WTC11 (cell line): ENCODE measurements around the gene WNK2. TPM values are rescaled to one million over a fixed set of nuclear protein-coding genes. Genes with fewer than 3 reads are reported as not detected.

ENCODE experiments used
- ATAC-seq: fragments of 200-7000 bp; cut with Tn5 transposase; 2 replicates; pipeline ENCODE4 v1.10.0; 2021; ENCODE audit warnings: mild to moderate bottlenecking, moderate library complexity
- CTCF ChIA-PET: fragments of 300-600 bp; sonication (Branson Sonifier 250); formaldehyde crosslinking; loops from one replicate; lab custom pipeline; 2021; ENCODE audit warnings: antibody characterized with exemption; lab: Charles Lee
- POLR2A ChIA-PET: fragments of 350-600 bp; sonication (Branson Sonifier 250); formaldehyde crosslinking; loops from one replicate; lab custom pipeline; 2021; ENCODE audit warnings: antibody characterized with exemption; lab: Charles Lee
- DNase-seq: peaks from one replicate; pipeline ENCODE4 v3.0.0; 2021; ENCODE audit warnings: low spot score
- H3K27ac Mint-ChIP-seq: 2 replicates; pipeline ENCODE4 v1.8.0; 2021; ENCODE audit warnings: mixed read lengths
- H3K27me3 Mint-ChIP-seq: 2 replicates; pipeline ENCODE4 v1.8.0; 2021; ENCODE audit warnings: low read depth, mild to moderate bottlenecking, moderate library complexity, mixed read lengths
- H3K36me3 Mint-ChIP-seq: 2 replicates; pipeline ENCODE4 v1.8.0; 2021; ENCODE audit warnings: mixed read lengths
- H3K4me1 Mint-ChIP-seq: 2 replicates; pipeline ENCODE4 v1.8.0; 2022; ENCODE audit warnings: mixed read lengths
- H3K4me3 Mint-ChIP-seq: 2 replicates; pipeline ENCODE4 v1.8.0; 2021; ENCODE audit warnings: mild to moderate bottlenecking, moderate library complexity, mixed read lengths
- H3K9me3 Mint-ChIP-seq: 2 replicates; pipeline ENCODE4 v1.8.0; 2021; ENCODE audit warnings: mixed read lengths
- CREM ChIP-seq: sonication (generic); formaldehyde crosslinking; IDR thresholded peaks from 2 replicates; pipeline ENCODE4 v1.8.1; 2022; ENCODE audit warnings: mild to moderate bottlenecking, missing genetic modification reagents, moderate library complexity
- FOXP1 ChIP-seq: sonication (generic); formaldehyde crosslinking; IDR thresholded peaks from 2 replicates; pipeline ENCODE4 v1.8.0; 2022; ENCODE audit warnings: missing genetic modification reagents, mild to moderate bottlenecking, moderate library complexity, borderline replicate concordance
- IRF1 ChIP-seq: sonication (generic); formaldehyde crosslinking; IDR thresholded peaks from 2 replicates; pipeline ENCODE4 v1.8.0; 2023; ENCODE audit warnings: missing genetic modification reagents
- MXD4 ChIP-seq: fragments of 250-450 bp; sonication (Bioruptor Pico); IDR thresholded peaks from 2 replicates; pipeline ENCODE4 v1.8.0; 2021; ENCODE audit warnings: mild to moderate bottlenecking, moderate library complexity, borderline replicate concordance
- NR3C1 ChIP-seq: sonication (generic); formaldehyde crosslinking; conservative IDR thresholded peaks from 2 replicates; pipeline ENCODE4 v1.8.1; 2023; ENCODE audit warnings: low read depth, mild to moderate bottlenecking, missing genetic modification reagents
- OVOL2 ChIP-seq: fragments of 250-450 bp; sonication (Bioruptor Pico); IDR thresholded peaks from 2 replicates; pipeline ENCODE4 v1.9.0; 2021; ENCODE audit warnings: mild to moderate bottlenecking, borderline replicate concordance
- RORB ChIP-seq: fragments of 250-450 bp; sonication (Bioruptor Pico); IDR thresholded peaks from 2 replicates; pipeline ENCODE4 v1.9.0; 2021; ENCODE audit warnings: mild to moderate bottlenecking
- SMAD3 ChIP-seq: sonication (generic); formaldehyde crosslinking; IDR thresholded peaks from 2 replicates; pipeline ENCODE4 v1.8.0; 2022; ENCODE audit warnings: missing genetic modification reagents, mild to moderate bottlenecking, borderline replicate concordance
- SMAD4 ChIP-seq: sonication (generic); formaldehyde crosslinking; IDR thresholded peaks from 2 replicates; pipeline ENCODE4 v1.8.0; 2022; ENCODE audit warnings: mild to moderate bottlenecking, missing genetic modification reagents
- SP1 ChIP-seq: sonication (generic); formaldehyde crosslinking; conservative IDR thresholded peaks from 2 replicates; pipeline ENCODE4 v1.8.1; 2022; ENCODE audit warnings: missing genetic modification reagents
- ZBTB43 ChIP-seq: sonication (generic); formaldehyde crosslinking; IDR thresholded peaks from 2 replicates; pipeline ENCODE4 v1.8.1; 2023; ENCODE audit warnings: mild to moderate bottlenecking, missing genetic modification reagents
- ZNF121 ChIP-seq: sonication (generic); formaldehyde crosslinking; IDR thresholded peaks from 2 replicates; pipeline ENCODE4 v1.8.0; 2023; ENCODE audit warnings: missing genetic modification reagents
- ZNF219 ChIP-seq: sonication (generic); formaldehyde crosslinking; IDR thresholded peaks from 2 replicates; pipeline ENCODE4 v1.8.0; 2023; ENCODE audit warnings: missing genetic modification reagents, mild to moderate bottlenecking, borderline replicate concordance
- ZNF232 ChIP-seq: sonication (generic); formaldehyde crosslinking; IDR thresholded peaks from 2 replicates; pipeline ENCODE4 v1.8.0; 2022; ENCODE audit warnings: mild to moderate bottlenecking, missing genetic modification reagents
- ZNF396 ChIP-seq: fragments of 250-450 bp; sonication (Bioruptor Pico); IDR thresholded peaks from 2 replicates; pipeline ENCODE4 v1.8.0; 2021; ENCODE audit warnings: mild to moderate bottlenecking, moderate library complexity, borderline replicate concordance
- ZNF425 ChIP-seq: fragments of 250-450 bp; sonication (Bioruptor Pico); conservative IDR thresholded peaks from 2 replicates; pipeline ENCODE4 v1.9.0; 2021; ENCODE audit warnings: mild to moderate bottlenecking
- total RNA-seq: library from RNA; stranded (reverse); gene quantifications from 3 replicates; pipeline ENCODE4 v1.2.3, GENCODE V29; 2021
- TF ChIP-seq, protein P1 (sequence below): fragments of 250-450 bp; sonication (Bioruptor Pico); IDR thresholded peaks from 2 replicates; pipeline ENCODE4 v1.9.0; 2021; ENCODE audit warnings: moderate library complexity, mild to moderate bottlenecking, inconsistent platforms, borderline replicate concordance
- TF ChIP-seq, protein P2 (sequence below): sonication (generic); formaldehyde crosslinking; IDR thresholded peaks from 2 replicates; pipeline ENCODE4 v1.8.1; 2022; ENCODE audit warnings: missing genetic modification reagents, borderline replicate concordance

Gene WNK2
- total RNA-seq, 1 experiment from 2014 or later: 120 TPM

GRCh38 chr9:93296889-93297480 is 113.0 kb downstream of the WNK2 start:
- Mint-ChIP-seq H3K9me3 (no peaks in the 10 kb centered on the region), H3K27me3 (no peaks in the 10 kb centered on the region), H3K4me3 (no peak overlapping the region), H3K4me1 (peaks cover 8% of the 10 kb centered on the region), H3K36me3 (no peaks in the 10 kb centered on the region), H3K27ac (no peak overlapping the region)
- ATAC-seq (no peak), DNase-seq (no peak)
- ChIA-PET CTCF (interaction anchor here (0.7 to 2.6 kb wide), 7 partner anchors 8 to 559 kb away, joined by 3 to 22 read pairs (median 4); no protein-coding TSS in a partner anchor), POLR2A (no interaction called here)
- TF ChIP-seq ZBTB43 (CRISPR knock-in tag) (no peak), SMAD3 (CRISPR knock-in tag) (no peak), IRF1 (CRISPR knock-in tag) (no peak), RORB (no peak), SMAD4 (CRISPR knock-in tag) (no peak), FOXP1 (CRISPR knock-in tag) (no peak), NR3C1 (no peak), ZNF232 (CRISPR knock-in tag) (no peak), MXD4 (CRISPR knock-in tag) (no peak)
- TF ChIP-seq, protein P1, sequence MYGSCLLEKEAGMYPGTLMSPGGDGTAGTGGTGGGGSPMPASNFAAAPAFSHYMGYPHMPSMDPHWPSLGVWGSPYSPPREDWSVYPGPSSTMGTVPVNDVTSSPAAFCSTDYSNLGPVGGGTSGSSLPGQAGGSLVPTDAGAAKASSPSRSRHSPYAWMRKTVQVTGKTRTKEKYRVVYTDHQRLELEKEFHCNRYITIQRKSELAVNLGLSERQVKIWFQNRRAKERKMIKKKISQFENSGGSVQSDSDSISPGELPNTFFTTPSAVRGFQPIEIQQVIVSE (CRISPR knock-in tag): no peak

DNA sequence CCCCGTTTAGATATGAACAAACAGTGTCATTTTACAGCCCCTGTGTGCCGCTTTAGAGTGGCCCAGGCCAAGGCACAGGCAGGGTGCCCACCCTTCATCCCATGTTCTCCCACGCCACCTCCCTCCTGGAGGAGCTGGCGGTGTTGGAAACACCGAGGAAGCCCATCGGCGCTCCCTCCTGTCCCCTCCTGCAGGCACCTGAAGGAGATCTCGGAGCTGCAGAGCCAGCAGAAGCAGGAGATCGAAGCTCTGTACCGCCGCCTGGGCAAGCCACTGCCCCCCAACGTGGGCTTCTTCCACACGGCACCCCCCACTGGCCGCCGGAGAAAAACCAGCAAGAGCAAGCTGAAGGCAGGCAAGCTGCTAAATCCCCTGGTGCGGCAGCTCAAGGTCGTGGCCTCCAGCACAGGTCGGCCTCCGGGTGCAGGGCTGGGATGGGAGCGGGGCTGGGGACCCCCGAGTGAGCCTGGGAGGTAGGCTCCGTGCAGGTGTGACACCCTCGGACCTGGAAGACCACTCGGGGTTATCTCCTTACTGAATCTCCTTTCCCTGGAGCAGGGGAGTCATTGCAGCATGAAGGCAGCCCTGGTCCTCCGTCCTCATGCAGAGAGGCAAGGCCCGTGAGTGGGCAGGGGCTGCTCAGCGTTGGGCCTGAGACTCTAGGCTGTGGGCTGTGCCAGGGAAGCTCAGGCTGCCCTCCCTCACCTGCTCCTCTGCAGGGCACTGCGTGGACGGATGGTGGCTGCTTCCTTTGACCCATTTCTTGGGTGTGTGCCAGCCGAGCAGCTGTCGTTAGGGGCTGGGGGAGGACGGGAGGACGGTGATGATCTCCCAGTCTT is 113.9 kb downstream of the WNK2 start:
- peak; percentile 50 for DNase-seq
- H3K4me3 Mint-ChIP-seq: no peak overlapping the region
- CTCF ChIA-PET: interaction anchor here (0.6 to 2.6 kb wide), 12 partner anchors 9 to 558 kb away, joined by 3 to 22 read pairs (median 4); partner anchors contain the start of gene NINJ1

More for the DNA sequence above, 113.9 kb downstream of the WNK2 start:
- Mint-ChIP-seq H3K27me3 (no peaks in the 10 kb centered on the region), H3K9me3 (no peaks in the 10 kb centered on the region)
- TF ChIP-seq MXD4 (CRISPR knock-in tag): no peak
- no peak for TF ChIP-seq OVOL2
- TF ChIP-seq, protein P1 (CRISPR knock-in tag): no peak
- no peak for TF ChIP-seq SP1 (CRISPR knock-in tag)
- no peak for TF ChIP-seq ZNF121 (CRISPR knock-in tag)
- no peak for TF ChIP-seq CREM (CRISPR knock-in tag)
- no peak for TF ChIP-seq ZNF425
- TF ChIP-seq, protein P2, sequence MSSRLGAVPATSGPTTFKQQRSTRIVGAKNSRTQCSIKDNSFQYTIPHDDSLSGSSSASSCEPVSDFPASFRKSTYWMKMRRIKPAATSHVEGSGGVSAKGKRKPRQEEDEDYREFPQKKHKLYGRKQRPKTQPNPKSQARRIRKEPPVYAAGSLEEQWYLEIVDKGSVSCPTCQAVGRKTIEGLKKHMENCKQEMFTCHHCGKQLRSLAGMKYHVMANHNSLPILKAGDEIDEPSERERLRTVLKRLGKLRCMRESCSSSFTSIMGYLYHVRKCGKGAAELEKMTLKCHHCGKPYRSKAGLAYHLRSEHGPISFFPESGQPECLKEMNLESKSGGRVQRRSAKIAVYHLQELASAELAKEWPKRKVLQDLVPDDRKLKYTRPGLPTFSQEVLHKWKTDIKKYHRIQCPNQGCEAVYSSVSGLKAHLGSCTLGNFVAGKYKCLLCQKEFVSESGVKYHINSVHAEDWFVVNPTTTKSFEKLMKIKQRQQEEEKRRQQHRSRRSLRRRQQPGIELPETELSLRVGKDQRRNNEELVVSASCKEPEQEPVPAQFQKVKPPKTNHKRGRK (CRISPR knock-in tag): no peak
- TF ChIP-seq ZNF396: no peak
- no peak for TF ChIP-seq ZNF219 (CRISPR knock-in tag)
- TF ChIP-seq, all 79 proteins: peak for 0
- peak; percentile 24; the same call in 1 of the 2 replicates for ATAC-seq
- H3K27ac Mint-ChIP-seq: peak overlapping the region; percentile 22; the same call in 1 of the 2 replicates
- H3K36me3 Mint-ChIP-seq: no peaks in the 10 kb centered on the region
- POLR2A ChIA-PET: no interaction called here
- H3K4me1 Mint-ChIP-seq: peaks cover 8% of the 10 kb centered on the region
